GM21717 (cell line): ENCODE results near the gene SH3PXD2A.

ENCODE experiments used
- ATAC-seq: cut with Tn5 transposase; IDR thresholded peaks from one replicate; pipeline ENCODE4 v1.9.1; 2021; ENCODE audit warnings: mild to moderate bottlenecking, moderate library complexity; ENCODE audit not compliant: unreplicated experiment

The SH3PXD2A gene

GRCh38 chr10:103553743-103554487 is 301.5 kb downstream of the SH3PXD2A start:
- ATAC-seq = no peak

- ATAC-seq = no peak
Observed at GRCh38 chr10:103552856-103553742, 302.3 kb downstream of the SH3PXD2A start.

GRCh38 chr10:103551619-103552602 is 303.5 kb downstream of the SH3PXD2A start:
- ATAC-seq = no peak

- no peak for ATAC-seq
Observed at GRCh38 chr10:103550229-103550628, 305.1 kb downstream of the SH3PXD2A start.

GRCh38 chr10:103549349-103549685 is 306.1 kb downstream of the SH3PXD2A start:
- no peak for ATAC-seq

GRCh38 chr10:103548581-103549348 is 306.6 kb downstream of the SH3PXD2A start:
- no peak for ATAC-seq

GRCh38 chr10:103548006-103548405 is 307.4 kb downstream of the SH3PXD2A start:
- ATAC-seq = no peak

GRCh38 chr10:103547391-103547946 is 307.9 kb downstream of the SH3PXD2A start:
- no peak for ATAC-seq

- ATAC-seq = no peak
Observed at GRCh38 chr10:103546401-103546800, 309.0 kb downstream of the SH3PXD2A start.

- no peak for ATAC-seq
Observed at GRCh38 chr10:103545771-103546281, 309.6 kb downstream of the SH3PXD2A start.

GRCh38 chr10:103545366-103545765 is 310.0 kb downstream of the SH3PXD2A start:
- ATAC-seq = no peak

- ATAC-seq = no peak
Observed at GRCh38 chr10:103544657-103545310, 310.6 kb downstream of the SH3PXD2A start.
